Liver (tissue), 3 donors: ENCODE measurements around the gene CAMK1D.

ENCODE experiments used
- EGR1 ChIP-seq, 2 donors: IDR thresholded peaks; 2 replicates each; pipeline ENCODE4 v1.6.1; 2016 to 2018; ENCODE audit warnings: antibody characterized with exemption in 2 of 2, low read depth in 2 of 2
- FOXA1 ChIP-seq: IDR thresholded peaks from 2 replicates; pipeline ENCODE4 v1.6.1; 2016; ENCODE audit warnings: antibody characterized with exemption
- RAD21 ChIP-seq, 2 donors: IDR thresholded peaks; 2 replicates each; pipeline ENCODE4 v1.6.1; 2016; ENCODE audit warnings: antibody characterized with exemption in 2 of 2, mild to moderate bottlenecking in 2 of 2
- SP1 ChIP-seq: IDR thresholded peaks from 2 replicates; pipeline ENCODE4 v1.6.1; 2018; ENCODE audit warnings: antibody characterized with exemption, mild to moderate bottlenecking
- TAF1 ChIP-seq: conservative IDR thresholded peaks from 2 replicates; pipeline ENCODE4 v1.6.1; 2016; ENCODE audit warnings: antibody characterized with exemption, mild to moderate bottlenecking
- YY1 ChIP-seq: IDR thresholded peaks from 2 replicates; pipeline ENCODE4 v1.6.1; 2016; ENCODE audit warnings: antibody characterized with exemption, mild to moderate bottlenecking
- TF ChIP-seq, protein P1 (sequence below): fragments of 150-350 bp; IDR thresholded peaks from 2 replicates; pipeline ENCODE4 v1.5.1; 2017; ENCODE audit warnings: improper control_type of control experiment, low read depth, low read length; ENCODE audit not compliant: missing input control
- TF ChIP-seq, protein P2 (sequence below): IDR thresholded peaks from 2 replicates; pipeline ENCODE4 v1.6.1; 2016; ENCODE audit warnings: antibody characterized with exemption, mild to moderate bottlenecking
- TF ChIP-seq, protein P3 (sequence below): IDR thresholded peaks from 2 replicates; pipeline ENCODE4 v1.6.1; 2016; ENCODE audit warnings: antibody characterized with exemption
- TF ChIP-seq, protein P4 (sequence below): IDR thresholded peaks from 2 replicates; pipeline ENCODE4 v1.6.1; 2016; ENCODE audit warnings: antibody characterized with exemption
- TF ChIP-seq, protein P5 (sequence below): IDR thresholded peaks from 2 replicates; pipeline ENCODE4 v1.6.1; 2016; ENCODE audit warnings: antibody characterized with exemption
- donor health status: healthy.
- donor health status: healthy.

DNA sequence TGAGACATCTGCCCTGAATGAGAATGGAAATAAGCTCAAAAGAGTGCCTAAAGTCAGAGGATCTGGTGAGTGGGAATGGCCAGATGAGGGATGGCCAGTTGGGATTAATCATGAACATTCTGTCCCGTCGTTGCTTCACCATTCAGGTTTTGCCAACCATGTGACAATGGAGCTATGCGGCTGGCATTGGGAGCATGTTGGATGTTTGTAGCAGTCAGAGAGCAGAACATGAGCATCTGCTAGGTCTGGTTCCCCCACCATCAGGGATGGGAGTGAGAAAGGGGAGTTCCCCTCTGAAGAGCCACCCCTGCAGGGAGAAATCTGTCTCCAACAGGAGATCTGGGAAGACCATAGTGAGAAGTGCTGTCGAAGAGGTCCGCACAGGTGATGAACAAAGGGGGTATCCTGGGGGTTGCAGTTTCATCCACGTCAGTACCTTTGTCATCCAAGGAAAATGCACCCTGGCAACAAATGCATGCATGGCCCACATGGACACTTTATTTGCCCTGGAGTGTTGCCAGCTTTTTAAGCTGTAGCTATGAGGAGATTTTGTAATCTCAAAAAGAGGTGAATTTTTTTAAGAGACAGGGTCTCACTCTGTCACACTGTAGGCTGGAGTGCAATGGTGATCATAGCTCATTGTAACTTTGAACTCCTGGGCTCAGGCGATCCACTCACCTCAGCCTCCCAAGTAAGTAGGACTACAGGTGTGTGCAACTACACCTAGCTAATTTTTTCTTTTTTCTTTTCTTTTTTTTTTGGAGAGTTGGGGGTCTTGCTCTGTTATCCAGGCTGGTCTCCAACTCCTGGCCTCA is 190.2 kb downstream of the CAMK1D start:
- TF ChIP-seq, protein P1, sequence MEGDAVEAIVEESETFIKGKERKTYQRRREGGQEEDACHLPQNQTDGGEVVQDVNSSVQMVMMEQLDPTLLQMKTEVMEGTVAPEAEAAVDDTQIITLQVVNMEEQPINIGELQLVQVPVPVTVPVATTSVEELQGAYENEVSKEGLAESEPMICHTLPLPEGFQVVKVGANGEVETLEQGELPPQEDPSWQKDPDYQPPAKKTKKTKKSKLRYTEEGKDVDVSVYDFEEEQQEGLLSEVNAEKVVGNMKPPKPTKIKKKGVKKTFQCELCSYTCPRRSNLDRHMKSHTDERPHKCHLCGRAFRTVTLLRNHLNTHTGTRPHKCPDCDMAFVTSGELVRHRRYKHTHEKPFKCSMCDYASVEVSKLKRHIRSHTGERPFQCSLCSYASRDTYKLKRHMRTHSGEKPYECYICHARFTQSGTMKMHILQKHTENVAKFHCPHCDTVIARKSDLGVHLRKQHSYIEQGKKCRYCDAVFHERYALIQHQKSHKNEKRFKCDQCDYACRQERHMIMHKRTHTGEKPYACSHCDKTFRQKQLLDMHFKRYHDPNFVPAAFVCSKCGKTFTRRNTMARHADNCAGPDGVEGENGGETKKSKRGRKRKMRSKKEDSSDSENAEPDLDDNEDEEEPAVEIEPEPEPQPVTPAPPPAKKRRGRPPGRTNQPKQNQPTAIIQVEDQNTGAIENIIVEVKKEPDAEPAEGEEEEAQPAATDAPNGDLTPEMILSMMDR: no peak
- TF ChIP-seq, protein P2, sequence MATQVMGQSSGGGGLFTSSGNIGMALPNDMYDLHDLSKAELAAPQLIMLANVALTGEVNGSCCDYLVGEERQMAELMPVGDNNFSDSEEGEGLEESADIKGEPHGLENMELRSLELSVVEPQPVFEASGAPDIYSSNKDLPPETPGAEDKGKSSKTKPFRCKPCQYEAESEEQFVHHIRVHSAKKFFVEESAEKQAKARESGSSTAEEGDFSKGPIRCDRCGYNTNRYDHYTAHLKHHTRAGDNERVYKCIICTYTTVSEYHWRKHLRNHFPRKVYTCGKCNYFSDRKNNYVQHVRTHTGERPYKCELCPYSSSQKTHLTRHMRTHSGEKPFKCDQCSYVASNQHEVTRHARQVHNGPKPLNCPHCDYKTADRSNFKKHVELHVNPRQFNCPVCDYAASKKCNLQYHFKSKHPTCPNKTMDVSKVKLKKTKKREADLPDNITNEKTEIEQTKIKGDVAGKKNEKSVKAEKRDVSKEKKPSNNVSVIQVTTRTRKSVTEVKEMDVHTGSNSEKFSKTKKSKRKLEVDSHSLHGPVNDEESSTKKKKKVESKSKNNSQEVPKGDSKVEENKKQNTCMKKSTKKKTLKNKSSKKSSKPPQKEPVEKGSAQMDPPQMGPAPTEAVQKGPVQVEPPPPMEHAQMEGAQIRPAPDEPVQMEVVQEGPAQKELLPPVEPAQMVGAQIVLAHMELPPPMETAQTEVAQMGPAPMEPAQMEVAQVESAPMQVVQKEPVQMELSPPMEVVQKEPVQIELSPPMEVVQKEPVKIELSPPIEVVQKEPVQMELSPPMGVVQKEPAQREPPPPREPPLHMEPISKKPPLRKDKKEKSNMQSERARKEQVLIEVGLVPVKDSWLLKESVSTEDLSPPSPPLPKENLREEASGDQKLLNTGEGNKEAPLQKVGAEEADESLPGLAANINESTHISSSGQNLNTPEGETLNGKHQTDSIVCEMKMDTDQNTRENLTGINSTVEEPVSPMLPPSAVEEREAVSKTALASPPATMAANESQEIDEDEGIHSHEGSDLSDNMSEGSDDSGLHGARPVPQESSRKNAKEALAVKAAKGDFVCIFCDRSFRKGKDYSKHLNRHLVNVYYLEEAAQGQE: peak; percentile 30
- no peak for TF ChIP-seq TAF1
- peak; percentile 49 for TF ChIP-seq SP1
- peak in 1 of 2 donors; percentile 36 for TF ChIP-seq EGR1 (IDR thresholded peaks at IDR 0.05; ENCODE audit: low read depth in 2 of 2)
- TF ChIP-seq RAD21 (IDR thresholded peaks at IDR 0.05): peak; percentile 37 to 49
- TF ChIP-seq, protein P3, sequence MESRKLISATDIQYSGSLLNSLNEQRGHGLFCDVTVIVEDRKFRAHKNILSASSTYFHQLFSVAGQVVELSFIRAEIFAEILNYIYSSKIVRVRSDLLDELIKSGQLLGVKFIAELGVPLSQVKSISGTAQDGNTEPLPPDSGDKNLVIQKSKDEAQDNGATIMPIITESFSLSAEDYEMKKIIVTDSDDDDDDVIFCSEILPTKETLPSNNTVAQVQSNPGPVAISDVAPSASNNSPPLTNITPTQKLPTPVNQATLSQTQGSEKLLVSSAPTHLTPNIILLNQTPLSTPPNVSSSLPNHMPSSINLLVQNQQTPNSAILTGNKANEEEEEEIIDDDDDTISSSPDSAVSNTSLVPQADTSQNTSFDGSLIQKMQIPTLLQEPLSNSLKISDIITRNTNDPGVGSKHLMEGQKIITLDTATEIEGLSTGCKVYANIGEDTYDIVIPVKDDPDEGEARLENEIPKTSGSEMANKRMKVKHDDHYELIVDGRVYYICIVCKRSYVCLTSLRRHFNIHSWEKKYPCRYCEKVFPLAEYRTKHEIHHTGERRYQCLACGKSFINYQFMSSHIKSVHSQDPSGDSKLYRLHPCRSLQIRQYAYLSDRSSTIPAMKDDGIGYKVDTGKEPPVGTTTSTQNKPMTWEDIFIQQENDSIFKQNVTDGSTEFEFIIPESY: peak; percentile 40
- peak; percentile 84 for TF ChIP-seq YY1
- TF ChIP-seq, protein P4, sequence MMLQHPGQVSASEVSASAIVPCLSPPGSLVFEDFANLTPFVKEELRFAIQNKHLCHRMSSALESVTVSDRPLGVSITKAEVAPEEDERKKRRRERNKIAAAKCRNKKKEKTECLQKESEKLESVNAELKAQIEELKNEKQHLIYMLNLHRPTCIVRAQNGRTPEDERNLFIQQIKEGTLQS: no peak
- no peak for TF ChIP-seq FOXA1
- TF ChIP-seq, protein P5, sequence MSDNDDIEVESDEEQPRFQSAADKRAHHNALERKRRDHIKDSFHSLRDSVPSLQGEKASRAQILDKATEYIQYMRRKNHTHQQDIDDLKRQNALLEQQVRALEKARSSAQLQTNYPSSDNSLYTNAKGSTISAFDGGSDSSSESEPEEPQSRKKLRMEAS: peak; percentile 80
